IMR-90 (cell line): ENCODE results near the gene ST6GAL2. TPM values are rescaled to one million over a fixed set of nuclear protein-coding genes. Genes with fewer than 3 reads are reported as not detected.

Experiments used
- ATAC-seq: fragments of 200-7000 bp; cut with Tn5 transposase; 2 replicates; pipeline ENCODE4 v1.9.1; 2020; ENCODE audit warnings: low read depth, mild to moderate bottlenecking, moderate library complexity
- BruUV-seq: library from RNA; stranded (reverse); fragments of 400-500 nt; replicated peaks from 2 replicates; lab custom pipeline; 2021; lab: Mats Ljungman, UMichigan
- CTCF ChIA-PET: fragments of 300-600 bp; formaldehyde crosslinking; extraction: SDS; loops from one replicate; lab custom pipeline; 2021; ENCODE audit warnings: antibody characterized with exemption; lab: Yijun Ruan, JAX
- POLR2A ChIA-PET: fragments of 300-600 bp; sonication (Branson Sonifier 250); formaldehyde crosslinking; loops from one replicate; lab custom pipeline; 2022; ENCODE audit warnings: antibody characterized with exemption; ENCODE audit not compliant: unreplicated experiment; lab: Charles Lee
- DNase-seq: peaks from one replicate; pipeline ENCODE4 v3.0.0; 2013
- H2AFZ ChIP-seq: replicated peaks from 2 replicates; pipeline ENCODE3; 2013; ENCODE audit warnings: low read length, mild to moderate bottlenecking; ENCODE audit not compliant: poor library complexity
- H2AK5ac ChIP-seq: 2 replicates; pipeline ENCODE4 v1.6.1; 2013; ENCODE audit warnings: low read depth, low read length, inconsistent platforms
- H2AK9ac ChIP-seq: replicated peaks from 2 replicates; pipeline ENCODE3; 2013; ENCODE audit warnings: mild to moderate bottlenecking, low read depth, low read length, moderate library complexity; ENCODE audit not compliant: poor library complexity
- H2BK120ac ChIP-seq: 2 replicates; pipeline ENCODE4 v1.6.1; 2013; ENCODE audit warnings: low read depth, low read length, inconsistent platforms
- H2BK15ac ChIP-seq: 3 replicates; pipeline ENCODE4 v1.6.1; 2013; ENCODE audit warnings: low read depth, low read length, inconsistent platforms
- H2BK20ac ChIP-seq: 2 replicates; pipeline ENCODE4 v1.6.1; 2013; ENCODE audit warnings: low read depth, mild to moderate bottlenecking, inconsistent platforms, low read length, moderate library complexity
- H2BK5ac ChIP-seq: 2 replicates; pipeline ENCODE4 v1.6.1; 2013; ENCODE audit warnings: mild to moderate bottlenecking, low read depth, low read length, inconsistent platforms; ENCODE audit not compliant: poor library complexity, severe bottlenecking
- H3K14ac ChIP-seq: replicated peaks from 2 replicates; pipeline ENCODE4 v1.6.1; 2013; ENCODE audit warnings: low read depth, low read length, inconsistent platforms
- H3K18ac ChIP-seq: 2 replicates; pipeline ENCODE4 v1.6.1; 2013; ENCODE audit warnings: low read depth, low read length, control low read depth
- H3K23ac ChIP-seq: 2 replicates; pipeline ENCODE4 v1.6.1; 2013; ENCODE audit warnings: low read depth, low read length, inconsistent platforms
- H3K27ac ChIP-seq: 2 replicates; pipeline ENCODE4 v1.5.1; 2013; ENCODE audit warnings: mild to moderate bottlenecking, control low read depth, low read length; ENCODE audit not compliant: insufficient read depth
- H3K27me3 ChIP-seq: 2 replicates; pipeline ENCODE4 v1.6.1; 2013; ENCODE audit warnings: low read length; ENCODE audit not compliant: control insufficient read depth, insufficient read depth
- H3K36me3 ChIP-seq: 2 replicates; pipeline ENCODE4 v1.6.1; 2013; ENCODE audit warnings: low read length, mixed read lengths; ENCODE audit not compliant: control insufficient read depth, insufficient read depth
- H3K4ac ChIP-seq: 2 replicates; pipeline ENCODE4 v1.6.1; 2013; ENCODE audit warnings: low read depth, low read length, inconsistent platforms
- H3K4me1 ChIP-seq: 2 replicates; pipeline ENCODE4 v1.6.1; 2013; ENCODE audit warnings: low read length, mixed read lengths; ENCODE audit not compliant: control insufficient read depth, insufficient read depth
- H3K4me2 ChIP-seq: 2 replicates; pipeline ENCODE4 v1.6.1; 2013; ENCODE audit warnings: low read depth, mild to moderate bottlenecking, control low read depth, low read length, moderate library complexity
- H3K4me3 ChIP-seq: 2 replicates; pipeline ENCODE4 v1.5.1; 2013; ENCODE audit warnings: low read depth, mild to moderate bottlenecking, control low read depth, low read length, moderate library complexity; ENCODE audit not compliant: insufficient read depth
- H3K56ac ChIP-seq: 2 replicates; pipeline ENCODE4 v1.6.1; 2013; ENCODE audit warnings: low read length, inconsistent platforms; ENCODE audit not compliant: insufficient read depth; ENCODE audit errors: extremely low read depth
- H3K79me1 ChIP-seq, 2 experiments: 2 replicates each; pipeline ENCODE4 v1.6.1; 2013; ENCODE audit warnings: low read length in 2 of 2, inconsistent platforms in 1 of 2, low read depth in 1 of 2
- H3K9ac ChIP-seq: 2 replicates; pipeline ENCODE4 v1.6.1; 2013; ENCODE audit warnings: low read depth, low read length, control low read depth
- H3K9me1 ChIP-seq: 2 replicates; pipeline ENCODE4 v1.6.1; 2013; ENCODE audit warnings: low read length, inconsistent platforms; ENCODE audit not compliant: insufficient read depth
- H3K9me3 ChIP-seq: 2 replicates; pipeline ENCODE4 v1.6.1; 2013; ENCODE audit warnings: low read length; ENCODE audit not compliant: control insufficient read depth, insufficient read depth
- H4K20me1 ChIP-seq: 2 replicates; pipeline ENCODE4 v1.6.1; 2013; ENCODE audit warnings: low read length, inconsistent platforms; ENCODE audit not compliant: insufficient read depth
- H4K5ac ChIP-seq: 2 replicates; pipeline ENCODE4 v1.6.1; 2013; ENCODE audit warnings: mild to moderate bottlenecking, low read depth, low read length, control low read depth
- H4K8ac ChIP-seq, 2 experiments: 2 replicates each; pipeline ENCODE4 v1.6.1; 2013; ENCODE audit warnings: low read depth in 2 of 2, low read length in 2 of 2, control low read depth in 1 of 2, inconsistent platforms in 1 of 2
- H4K91ac ChIP-seq: 2 replicates; pipeline ENCODE4 v1.6.1; 2013; ENCODE audit warnings: low read depth, low read length, inconsistent platforms; ENCODE audit not compliant: insufficient read depth
- BHLHE40 ChIP-seq: fragments of 150-350 bp; IDR thresholded peaks from 2 replicates; pipeline ENCODE4 v1.6.1; 2016; ENCODE audit warnings: mild to moderate bottlenecking, low read depth, low read length
- CEBPB ChIP-seq: IDR thresholded peaks from 2 replicates; pipeline ENCODE4 v1.6.1; 2012; ENCODE audit warnings: low read depth, low read length, improper control_type of control experiment
- CHD1 ChIP-seq: IDR thresholded peaks from 2 replicates; pipeline ENCODE4 v1.6.1; 2012; ENCODE audit warnings: low read depth, low read length, improper control_type of control experiment
- FOS ChIP-seq: fragments of 150-350 bp; IDR thresholded peaks from 2 replicates; pipeline ENCODE4 v1.6.1; 2016; ENCODE audit warnings: low read depth, low read length
- MAFK ChIP-seq: IDR thresholded peaks from 2 replicates; pipeline ENCODE4 v1.6.1; 2012; ENCODE audit warnings: low read depth, low read length, improper control_type of control experiment
- MAZ ChIP-seq: IDR thresholded peaks from 2 replicates; pipeline ENCODE4 v1.6.1; 2012; ENCODE audit warnings: low read depth, mild to moderate bottlenecking, low read length, improper control_type of control experiment, moderate library complexity, borderline replicate concordance
- MXI1 ChIP-seq: IDR thresholded peaks from 2 replicates; pipeline ENCODE4 v1.6.1; 2012; ENCODE audit warnings: low read depth, mild to moderate bottlenecking, low read length, moderate library complexity, borderline replicate concordance
- NFE2L2 ChIP-seq: fragments of 150-350 bp; IDR thresholded peaks from 2 replicates; pipeline ENCODE4 v1.6.1; 2016; ENCODE audit warnings: low read depth, mild to moderate bottlenecking, low read length
- POLR2A ChIP-seq: IDR thresholded peaks from 2 replicates; pipeline ENCODE4 v1.6.1; 2012; ENCODE audit warnings: mild to moderate bottlenecking, low read depth, low read length
- RAD21 ChIP-seq: IDR thresholded peaks from 2 replicates; pipeline ENCODE4 v1.6.1; 2012; ENCODE audit warnings: low read length, improper control_type of control experiment
- RCOR1 ChIP-seq: IDR thresholded peaks from 2 replicates; pipeline ENCODE4 v1.6.1; 2012; ENCODE audit warnings: mild to moderate bottlenecking, low read length, improper control_type of control experiment; ENCODE audit not compliant: insufficient replicate concordance
- RFX5 ChIP-seq: IDR thresholded peaks from 2 replicates; pipeline ENCODE4 v1.8.0; 2012; ENCODE audit warnings: low read depth, mild to moderate bottlenecking, low read length, moderate library complexity
- SMC3 ChIP-seq: fragments of 150-350 bp; IDR thresholded peaks from 2 replicates; pipeline ENCODE4 v1.6.1; 2016; ENCODE audit warnings: low read depth, mild to moderate bottlenecking, antibody characterized with exemption, low read length, moderate library complexity
- USF2 ChIP-seq: fragments of 150-350 bp; IDR thresholded peaks from 2 replicates; pipeline ENCODE4 v1.6.1; 2017; ENCODE audit warnings: mild to moderate bottlenecking, antibody characterized with exemption, low read length, low read depth
- WGBS, 2 experiments: methylation state at CpG; one replicate each; pipeline versions ENCODE4 v1.1.5 to v1.1.7; 2013; ENCODE audit warnings: missing lambda C conversion rate in 2 of 2; ENCODE audit not compliant: insufficient read length in 1 of 2; ENCODE audit errors: extremely low coverage in 2 of 2; 5-methylcytosine and 5-hydroxymethylcytosine counted together
- dilution Hi-C: fragments of 300-500 bp; cut with HindIII; formaldehyde crosslinking; loops from one replicate; pipeline ENCODE4 v1.14.3; 2018; ENCODE audit warnings: low sequenced_read_pairs; ENCODE audit not compliant: unreplicated experiment
- in situ Hi-C: fragments of 300-500 bp; cut with MboI; formaldehyde crosslinking; loops from 3 replicates; pipeline ENCODE4 v1.14.3; 2019; ENCODE audit warnings: low sequenced_read_pairs, inconsistent platforms, mixed read lengths
- intact Hi-C: fragments of 100-400 bp; cut with micrococcal nuclease; formaldehyde crosslinking; loops from 2 replicates; pipeline ENCODE4 v1.10.0; 2022
- polyA plus RNA-seq, 3 experiments: library from polyadenylated mRNA; depleted of rRNA; stranded (reverse); fragments of >200 nt; gene quantifications; 2 replicates each; pipeline ENCODE4 v1.2.3, GENCODE V29; 2012; ENCODE audit warnings: low replicate concordance in 1 of 3
- total RNA-seq: library from RNA; depleted of rRNA; stranded (reverse); fragments of >200 nt; gene quantifications from 2 replicates; pipeline ENCODE4 v1.2.3, GENCODE V29; 2012
- TF ChIP-seq, protein P1 (sequence below): conservative IDR thresholded peaks from 2 replicates; pipeline ENCODE4 v1.5.1; 2012; ENCODE audit warnings: mild to moderate bottlenecking, low read depth, low read length, improper control_type of control experiment

The ST6GAL2 gene
- total and polyA plus RNA-seq, 2 of the 4 experiments (the other 2 are of a cell fraction) = not detected

GRCh38 chr2:106886916-106887758, 1.2 kb upstream of the ST6GAL2 start:
- Histone ChIP-seq H4K8ac (no peak overlapping the region), H2AK5ac (no peak overlapping the region), H3K27me3 (peaks cover 7% of the 10 kb centered on the region), H3K79me1 (no peaks in the 10 kb centered on the region), H3K36me3 (no peaks in the 10 kb centered on the region), H3K14ac (no peak overlapping the region), H3K4me1 (no peaks in the 10 kb centered on the region), H3K56ac (no peak overlapping the region), H2BK5ac (no peak overlapping the region), H4K91ac (no peak overlapping the region), H3K4ac (no peak overlapping the region), H2BK15ac (no peak overlapping the region), H2BK20ac (no peak overlapping the region), H3K23ac (no peak overlapping the region), H3K9ac (no peak overlapping the region), H2AK9ac (no peak overlapping the region), H3K9me3 (no peaks in the 10 kb centered on the region), H3K27ac (no peak overlapping the region), H2BK120ac (no peak overlapping the region), H3K4me2 (no peak overlapping the region), H4K20me1 (no peaks in the 10 kb centered on the region), H3K9me1 (no peaks in the 10 kb centered on the region), H3K4me3 (no peak overlapping the region), H2AFZ (no peak overlapping the region), H4K5ac (no peak overlapping the region), H3K18ac (no peak overlapping the region)
- no peak for DNase-seq
- no TSS peak for BruUV-seq
- POLR2A ChIA-PET = no interaction called here
- in situ Hi-C loops (no loop called here), intact Hi-C loops (no loop called here), dilution Hi-C loops (no loop called here)
- CTCF ChIA-PET = interaction anchor here (0.6 kb wide), 1 partner anchor 197 kb away, joined by 3 read pairs; no protein-coding TSS in a partner anchor
- WGBS, 2 experiments = 1% methylated on average over 24 of the region's 71 CpGs; no CpG with 5 or more reads in 1 of the 2 experiments
- ATAC-seq = no peak
- TF ChIP-seq SMC3 (no peak), BHLHE40 (no peak), NFE2L2 (no peak), MAZ (no peak), MXI1 (no peak), MAFK (no peak), USF2 (no peak), RAD21 (no peak), RFX5 (no peak), CEBPB (no peak), CHD1 (no peak), FOS (no peak), POLR2A (no peak), RCOR1 (no peak)
- TF ChIP-seq, protein P1, sequence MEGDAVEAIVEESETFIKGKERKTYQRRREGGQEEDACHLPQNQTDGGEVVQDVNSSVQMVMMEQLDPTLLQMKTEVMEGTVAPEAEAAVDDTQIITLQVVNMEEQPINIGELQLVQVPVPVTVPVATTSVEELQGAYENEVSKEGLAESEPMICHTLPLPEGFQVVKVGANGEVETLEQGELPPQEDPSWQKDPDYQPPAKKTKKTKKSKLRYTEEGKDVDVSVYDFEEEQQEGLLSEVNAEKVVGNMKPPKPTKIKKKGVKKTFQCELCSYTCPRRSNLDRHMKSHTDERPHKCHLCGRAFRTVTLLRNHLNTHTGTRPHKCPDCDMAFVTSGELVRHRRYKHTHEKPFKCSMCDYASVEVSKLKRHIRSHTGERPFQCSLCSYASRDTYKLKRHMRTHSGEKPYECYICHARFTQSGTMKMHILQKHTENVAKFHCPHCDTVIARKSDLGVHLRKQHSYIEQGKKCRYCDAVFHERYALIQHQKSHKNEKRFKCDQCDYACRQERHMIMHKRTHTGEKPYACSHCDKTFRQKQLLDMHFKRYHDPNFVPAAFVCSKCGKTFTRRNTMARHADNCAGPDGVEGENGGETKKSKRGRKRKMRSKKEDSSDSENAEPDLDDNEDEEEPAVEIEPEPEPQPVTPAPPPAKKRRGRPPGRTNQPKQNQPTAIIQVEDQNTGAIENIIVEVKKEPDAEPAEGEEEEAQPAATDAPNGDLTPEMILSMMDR = no peak
